IMR-90 (cell line): ENCODE results near the gene CFAP43. TPM values are rescaled to one million over a fixed set of nuclear protein-coding genes. Genes with fewer than 3 reads are reported as not detected.

Experiments
- RFX5 ChIP-seq: IDR thresholded peaks from 2 replicates; pipeline ENCODE4 v1.8.0; 2012; ENCODE audit warnings: low read depth, mild to moderate bottlenecking, low read length, moderate library complexity
- USF2 ChIP-seq: fragments of 150-350 bp; IDR thresholded peaks from 2 replicates; pipeline ENCODE4 v1.6.1; 2017; ENCODE audit warnings: mild to moderate bottlenecking, antibody characterized with exemption, low read length, low read depth
- polyA plus RNA-seq, 3 experiments: library from polyadenylated mRNA; depleted of rRNA; stranded (reverse); fragments of >200 nt; gene quantifications; 2 replicates each; pipeline ENCODE4 v1.2.3, GENCODE V29; 2012; ENCODE audit warnings: low replicate concordance in 1 of 3
- total RNA-seq: library from RNA; depleted of rRNA; stranded (reverse); fragments of >200 nt; gene quantifications from 2 replicates; pipeline ENCODE4 v1.2.3, GENCODE V29; 2012

CFAP43 gene
- total and polyA plus RNA-seq, 2 of the 4 experiments (the other 2 are of a cell fraction) = under 0.01 to 0.05 TPM

- TF ChIP-seq USF2 = no peak
- TF ChIP-seq RFX5 = no peak
These were observed 23.3 kb upstream of the CFAP43 start (continued) for GRCh38 chr10:104255311-104255981.
